Fibroblast of lung (primary cell): Measurements from ENCODE around the gene MIS18BP1. TPM values are rescaled to one million over a fixed set of nuclear protein-coding genes. Genes with fewer than 3 reads are reported as not detected.

Experiments used
- DNase-seq, 2 donors: peaks; one replicate each; pipeline versions ENCODE4 v3.0.0 to v3.0.0-alpha.2; 2010; ENCODE audit warnings: low read depth in 2 of 2
- H2AFZ ChIP-seq: 2 replicates; pipeline ENCODE4 v1.5.1; 2012; ENCODE audit warnings: low read length, control low read depth, inconsistent platforms
- H3K27ac ChIP-seq: 2 replicates; pipeline ENCODE4 v1.5.1; 2011; ENCODE audit warnings: low read length, control low read depth; ENCODE audit not compliant: insufficient read depth
- H3K27me3 ChIP-seq: 2 replicates; pipeline ENCODE4 v1.5.1; 2011; ENCODE audit warnings: mild to moderate bottlenecking, low read length; ENCODE audit not compliant: control insufficient read depth, insufficient read depth
- H3K36me3 ChIP-seq: 2 replicates; pipeline ENCODE4 v1.5.1; 2011; ENCODE audit warnings: low read length; ENCODE audit not compliant: control insufficient read depth, insufficient read depth
- H3K4me1 ChIP-seq: 2 replicates; pipeline ENCODE4 v1.5.1; 2011; ENCODE audit warnings: low read length; ENCODE audit not compliant: control insufficient read depth, insufficient read depth; ENCODE audit errors: extremely low read depth
- H3K4me2 ChIP-seq: 2 replicates; pipeline ENCODE4 v1.5.1; 2011; ENCODE audit warnings: low read length, control low read depth; ENCODE audit not compliant: insufficient read depth; ENCODE audit errors: extremely low read depth
- H3K4me3 ChIP-seq, 4 experiments: fragments of 200-600 bp in 1 of 4; sonication (generic) in 1 of 4; replicated peaks in 1 of 4; 2 replicates each; pipeline ENCODE4 v1.5.1; 2011 to 2016; ENCODE audit warnings: low read length in 4 of 4, low read depth in 3 of 4, mild to moderate bottlenecking in 3 of 4, control low read depth in 2 of 4, inconsistent platforms in 1 of 4, mixed read lengths in 1 of 4; ENCODE audit not compliant: insufficient read depth in 1 of 4; ENCODE audit errors: control extremely low read depth in 1 of 4
- H3K79me2 ChIP-seq: 2 replicates; pipeline ENCODE4 v1.5.1; 2012; ENCODE audit warnings: mild to moderate bottlenecking, low read length, inconsistent platforms; ENCODE audit not compliant: control insufficient read depth, insufficient read depth
- H3K9ac ChIP-seq: 2 replicates; pipeline ENCODE4 v1.5.1; 2011; ENCODE audit warnings: mild to moderate bottlenecking, low read length, control low read depth; ENCODE audit not compliant: insufficient read depth
- H3K9me3 ChIP-seq: 2 replicates; pipeline ENCODE4 v1.5.1; 2012; ENCODE audit warnings: low read depth, low read length; ENCODE audit not compliant: control insufficient read depth, insufficient read depth
- H4K20me1 ChIP-seq: 2 replicates; pipeline ENCODE4 v1.5.1; 2011; ENCODE audit warnings: low read length; ENCODE audit not compliant: control insufficient read depth, insufficient read depth; ENCODE audit errors: extremely low read depth
- CTCF ChIP-seq, 2 donors: IDR thresholded peaks in 1 of 2; conservative IDR thresholded peaks in 1 of 2; 1 replicate in 1 of 2; 2 replicates in 1 of 2; pipeline ENCODE4 v1.5.1; 2011 to 2012; ENCODE audit warnings: low read length in 2 of 2, control low read depth in 1 of 2, inconsistent platforms in 1 of 2, low read depth in 1 of 2, mild to moderate bottlenecking in 1 of 2
- EZH2 ChIP-seq: IDR thresholded peaks from 2 replicates; pipeline ENCODE4 v1.5.1; 2012; ENCODE audit warnings: low read length, control low read depth, mild to moderate bottlenecking; ENCODE audit errors: missing control alignments
- polyA plus RNA-seq, 2 donors: library from polyadenylated mRNA; depleted of rRNA in 1 of 2; stranded (reverse) in 1 of 2; unstranded in 1 of 2; fragments of >200 nt; gene quantifications; 2 replicates each; pipeline ENCODE4 v1.2.1, GENCODE V29; 2011 to 2012; ENCODE audit warnings: missing spikeins in 1 of 2
- total RNA-seq: library from RNA; depleted of rRNA; stranded (reverse); fragments of >200 nt; gene quantifications from 2 replicates; pipeline ENCODE4 v1.2.1, GENCODE V29; 2014

The MIS18BP1 gene
- total and polyA plus RNA-seq, 2 donors (not counting 1 experiment from before 2014, with no cell fraction given) = 13.3 to 26.4 TPM

DNA sequence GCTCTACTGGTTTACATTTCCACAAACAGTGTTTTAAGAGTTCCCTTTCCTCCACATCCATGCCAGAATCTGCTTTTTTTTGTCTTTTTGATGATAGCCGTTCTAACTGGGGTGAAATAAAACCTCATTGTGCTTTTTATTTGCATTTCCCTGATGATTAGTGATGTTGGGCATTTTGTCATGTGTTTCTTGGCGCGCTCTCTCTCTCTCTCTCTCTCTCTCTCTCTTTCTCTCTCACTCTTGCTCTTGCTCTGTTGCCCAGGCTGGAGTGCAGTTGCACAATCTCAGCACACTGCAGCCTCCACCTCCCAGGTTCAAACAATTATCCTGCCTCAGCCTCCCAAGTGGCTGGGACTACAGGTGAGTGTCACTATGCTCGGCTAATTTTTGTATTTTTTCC is 9.6 kb upstream of the MIS18BP1 start:
- H3K9ac ChIP-seq = no peak overlapping the region
- no peaks in the 10 kb centered on the region for H3K36me3 ChIP-seq
- H3K27ac ChIP-seq = no peak overlapping the region
- H3K27me3 ChIP-seq = no peaks in the 10 kb centered on the region
- no peak for TF ChIP-seq EZH2
- TF ChIP-seq CTCF (conservative IDR thresholded peaks at IDR 0.05 in 1 of 2, IDR thresholded peaks at IDR 0.05 in 1 of 2; ENCODE audit: low read depth in 1 of 2, low read length in 2 of 2) = no peak
- H3K9me3 ChIP-seq = no peaks in the 10 kb centered on the region
- H3K79me2 ChIP-seq = no peaks in the 10 kb centered on the region
- no peaks in the 10 kb centered on the region for H4K20me1 ChIP-seq
- no peak overlapping the region for H3K4me3 ChIP-seq
- DNase-seq = peak in 1 of 2 donors; percentile 18
- H2AFZ ChIP-seq = no peak overlapping the region
- no peaks in the 10 kb centered on the region for H3K4me1 ChIP-seq
- no peak overlapping the region for H3K4me2 ChIP-seq

DNA sequence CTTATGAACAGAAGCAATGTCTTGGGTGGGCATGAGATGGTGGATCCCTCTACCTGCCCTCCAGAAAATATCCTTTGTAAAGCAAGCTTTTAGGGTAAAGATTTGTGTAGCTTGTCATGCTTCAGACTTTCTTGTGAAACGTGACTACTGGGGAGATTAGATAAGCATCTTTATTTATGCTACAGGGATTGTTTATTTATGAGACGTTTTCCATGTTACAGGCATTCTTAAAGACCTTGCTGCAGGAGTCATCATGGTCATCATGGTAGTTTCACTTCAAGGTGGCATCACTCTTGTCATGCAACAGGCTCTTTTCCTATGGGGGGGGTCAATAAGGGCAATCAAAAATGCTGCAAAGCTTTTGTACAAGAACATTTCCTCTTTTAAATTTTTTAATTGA is 8.2 kb upstream of the MIS18BP1 start:
- Histone ChIP-seq H3K36me3 (no peaks in the 10 kb centered on the region), H3K4me2 (no peak overlapping the region), H4K20me1 (no peaks in the 10 kb centered on the region), H3K9ac (no peak overlapping the region), H3K9me3 (no peaks in the 10 kb centered on the region), H3K4me3 (no peak overlapping the region), H2AFZ (no peak overlapping the region), H3K27ac (no peak overlapping the region), H3K27me3 (no peaks in the 10 kb centered on the region), H3K79me2 (no peaks in the 10 kb centered on the region), H3K4me1 (no peaks in the 10 kb centered on the region)
- no peak for DNase-seq
- TF ChIP-seq CTCF (conservative IDR thresholded peaks at IDR 0.05 in 1 of 2, IDR thresholded peaks at IDR 0.05 in 1 of 2; ENCODE audit: low read depth in 1 of 2, low read length in 2 of 2) (no peak), EZH2 (no peak)

DNA sequence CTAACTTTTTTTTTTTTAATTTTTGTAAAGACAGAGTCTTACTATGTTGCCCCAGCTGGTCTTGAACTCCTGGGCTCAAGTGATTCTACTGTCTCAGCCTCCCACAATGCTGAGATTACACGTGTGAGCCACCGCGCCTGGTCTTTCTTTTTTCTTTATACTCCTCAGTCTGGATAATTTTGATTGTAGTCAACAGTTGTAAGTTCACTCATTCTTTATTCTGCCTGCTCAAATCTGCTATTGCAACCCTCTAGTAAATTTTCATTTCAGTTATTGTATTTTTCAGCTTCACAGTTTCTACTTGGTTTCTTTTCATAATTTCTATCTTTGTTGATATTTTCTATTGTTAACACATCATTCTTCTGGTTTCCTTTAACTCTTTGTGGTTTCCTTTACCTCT is 5.8 kb upstream of the MIS18BP1 start:
- Histone ChIP-seq H3K9ac (no peak overlapping the region), H3K4me2 (no peak overlapping the region), H4K20me1 (no peaks in the 10 kb centered on the region), H2AFZ (no peak overlapping the region), H3K4me3 (no peak overlapping the region), H3K9me3 (no peaks in the 10 kb centered on the region), H3K27me3 (no peaks in the 10 kb centered on the region), H3K4me1 (no peaks in the 10 kb centered on the region), H3K79me2 (no peaks in the 10 kb centered on the region), H3K27ac (no peak overlapping the region), H3K36me3 (no peaks in the 10 kb centered on the region)
- no peak for TF ChIP-seq CTCF (conservative IDR thresholded peaks at IDR 0.05 in 1 of 2, IDR thresholded peaks at IDR 0.05 in 1 of 2; ENCODE audit: low read depth in 1 of 2, low read length in 2 of 2)
- no peak for TF ChIP-seq EZH2
- no peak for DNase-seq
